Smooth muscle cell (in vitro differentiated cells): Measurements from ENCODE around the gene COX4I2. TPM values are rescaled to one million over a fixed set of nuclear protein-coding genes. Genes with fewer than 3 reads are reported as not detected.
A peak's percentile ranks its signal among the peaks of the same experiment; 100 is the strongest.

Source experiments
- DNase-seq: peaks from one replicate; lab custom pipeline; 2025; ENCODE audit not compliant: unreplicated experiment; lab: John Stamatoyannopoulos, UW
- H2AFZ ChIP-seq: fragments of 200-600 bp; sonication (generic); 2 replicates; pipeline ENCODE4 v1.6.0; 2016; ENCODE audit warnings: antibody characterized with exemption, low read depth, mild to moderate bottlenecking
- H3F3A ChIP-seq: fragments of 200-600 bp; sonication (generic); 2 replicates; pipeline ENCODE4 v1.6.0; 2017; ENCODE audit warnings: antibody characterized with exemption, low read depth
- H3K27ac ChIP-seq: fragments of 200-600 bp; sonication (generic); 2 replicates; pipeline ENCODE4 v1.5.1; 2016; ENCODE audit warnings: low read depth, mild to moderate bottlenecking
- H3K27me3 ChIP-seq: fragments of 200-600 bp; sonication (generic); 2 replicates; pipeline ENCODE4 v1.6.1; 2016; ENCODE audit warnings: low read depth, mild to moderate bottlenecking
- H3K36me3 ChIP-seq: fragments of 200-600 bp; sonication (generic); 2 replicates; pipeline ENCODE4 v1.5.1; 2016; ENCODE audit warnings: low read depth
- H3K4me1 ChIP-seq: fragments of 200-600 bp; sonication (generic); 2 replicates; pipeline ENCODE4 v1.5.1; 2016; ENCODE audit warnings: low read depth
- H3K4me2 ChIP-seq: fragments of 200-600 bp; sonication (generic); 2 replicates; pipeline ENCODE4 v1.6.0; 2016; ENCODE audit warnings: mild to moderate bottlenecking
- H3K4me3 ChIP-seq: fragments of 200-600 bp; sonication (generic); 2 replicates; pipeline ENCODE4 v1.5.1; 2016; ENCODE audit warnings: mild to moderate bottlenecking
- H3K79me2 ChIP-seq: fragments of 200-600 bp; sonication (generic); 2 replicates; pipeline ENCODE4 v1.6.0; 2016; ENCODE audit warnings: low read depth, mild to moderate bottlenecking
- H3K9ac ChIP-seq: fragments of 200-600 bp; sonication (generic); 2 replicates; pipeline ENCODE4 v1.6.0; 2016; ENCODE audit warnings: low read depth
- H3K9me3 ChIP-seq: fragments of 200-600 bp; sonication (generic); replicated peaks from 2 replicates; pipeline ENCODE4 v1.5.1; 2016; ENCODE audit warnings: low read depth
- H4K20me1 ChIP-seq: fragments of 200-600 bp; sonication (generic); 2 replicates; pipeline ENCODE4 v1.6.0; 2016; ENCODE audit warnings: low read depth
- CTCF ChIP-seq: fragments of 200-600 bp; sonication (generic); IDR thresholded peaks from 2 replicates; pipeline ENCODE4 v1.5.1; 2017; ENCODE audit warnings: borderline replicate concordance, mild to moderate bottlenecking, antibody characterized with exemption; ENCODE audit not compliant: insufficient read depth, poor library complexity, severe bottlenecking
- WGBS: methylation state at CpG from one replicate; pipeline ENCODE4 v1.1.7; 2016; ENCODE audit warnings: low lambda C conversion rate; 5-methylcytosine and 5-hydroxymethylcytosine counted together
- polyA plus RNA-seq: library from polyadenylated mRNA; unstranded; fragments of >200 nt; fragmentation: Nextera tagmentation; extraction: Ambion mirVana; gene quantifications from 2 replicates; pipeline ENCODE4 v1.2.1, GENCODE V29; 2016
- total RNA-seq: library from RNA; depleted of rRNA; stranded (reverse); fragments of >200 nt; gene quantifications from 2 replicates; pipeline ENCODE4 v1.2.3, GENCODE V29; 2014

The COX4I2 gene
- total and polyA plus RNA-seq, 2 experiments from 2014 or later, result 0.80 TPM; not detected in 1

- Histone ChIP-seq H4K20me1 (peaks cover 23% of the 10 kb centered on the region), H3K79me2 (peaks cover 19% of the 10 kb centered on the region), H3K9ac (peak overlapping the region; percentile 90), H3K4me1 (peaks cover 14% of the 10 kb centered on the region), H3K27ac (peak overlapping the region; percentile 97), H3K4me2 (peak overlapping the region; percentile 28), H3K9me3 (no peaks in the 10 kb centered on the region), H3F3A (peaks cover 16% of the 10 kb centered on the region), H3K4me3 (no peak overlapping the region), H3K36me3 (no peaks in the 10 kb centered on the region), H3K27me3 (no peaks in the 10 kb centered on the region), H2AFZ (no peak overlapping the region)
- WGBS, result 50% methylated on average over 4 of the region's 4 CpGs
- no peak for TF ChIP-seq CTCF
- DNase-seq, result no peak
Measured at GRCh38 chr20:31602431-31602778, 35.3 kb upstream of the COX4I2 start.

- Histone ChIP-seq H3K36me3 (no peaks in the 10 kb centered on the region), H3K4me3 (no peak overlapping the region), H3K9me3 (no peaks in the 10 kb centered on the region), H4K20me1 (peaks cover 27% of the 10 kb centered on the region), H3K4me1 (peaks cover 19% of the 10 kb centered on the region), H2AFZ (no peak overlapping the region), H3K27me3 (no peaks in the 10 kb centered on the region), H3F3A (peaks cover 17% of the 10 kb centered on the region), H3K9ac (peak overlapping the region; percentile 90), H3K79me2 (peaks cover 19% of the 10 kb centered on the region), H3K4me2 (peak overlapping the region; percentile 28), H3K27ac (peak overlapping the region; percentile 97)
- no peak for TF ChIP-seq CTCF
- WGBS, result 57% methylated on average over 17 of the region's 17 CpGs
- DNase-seq, result no peak
Measured at GRCh38 chr20:31602779-31603441, 34.8 kb upstream of the COX4I2 start.

GRCh38 chr20:31603822-31604566, 33.7 kb upstream of the COX4I2 start:
- DNase-seq, result peak; percentile 87
- Histone ChIP-seq H3K9me3 (no peaks in the 10 kb centered on the region), H2AFZ (no peak overlapping the region), H3K27ac (peak overlapping the region; percentile 97), H4K20me1 (peaks cover 27% of the 10 kb centered on the region), H3K4me2 (peak overlapping the region; percentile 86), H3K4me1 (peaks cover 29% of the 10 kb centered on the region), H3K79me2 (peaks cover 19% of the 10 kb centered on the region), H3F3A (peaks cover 25% of the 10 kb centered on the region), H3K9ac (peak overlapping the region; percentile 90), H3K4me3 (peak overlapping the region; percentile 80), H3K27me3 (no peaks in the 10 kb centered on the region), H3K36me3 (no peaks in the 10 kb centered on the region)
- 10% methylated on average over 43 of the region's 43 CpGs for WGBS
- no peak for TF ChIP-seq CTCF
